ENCODE data around the gene NSUN4. TPM values are rescaled to one million over a fixed set of nuclear protein-coding genes. Genes with fewer than 3 reads are reported as not detected.

NSUN4 gene
- total and polyA plus RNA-seq, 2 donors = 15.9 to 16.7 TPM

GRCh38 chr1:46399307-46399706 is 58.7 kb downstream of the NSUN4 start:
- Histone ChIP-seq H3K4me1 (ENCODE audit: insufficient read depth) (no peaks in the 10 kb centered on the region), H3K36me3 (ENCODE audit: insufficient read depth) (no peaks in the 10 kb centered on the region), H3K27ac (ENCODE audit: low read depth) (no peak overlapping the region), H3K4me3 (ENCODE audit: low read depth, low read length) (no peak overlapping the region)
- 86% methylated on average over 9 of the region's 9 CpGs for WGBS
- DNase-seq (ENCODE audit: extremely low spot score) = no peak

- WGBS = 67% methylated on average over 4 of the region's 4 CpGs
- Histone ChIP-seq H3K4me3 (ENCODE audit: low read depth, low read length) (no peak overlapping the region), H3K36me3 (ENCODE audit: insufficient read depth) (no peaks in the 10 kb centered on the region), H3K4me1 (ENCODE audit: insufficient read depth) (no peaks in the 10 kb centered on the region), H3K27ac (ENCODE audit: low read depth) (no peak overlapping the region)
- DNase-seq (ENCODE audit: extremely low spot score) = no peak
Observed at GRCh38 chr1:46400421-46400820, 59.8 kb downstream of the NSUN4 start.

DNA sequence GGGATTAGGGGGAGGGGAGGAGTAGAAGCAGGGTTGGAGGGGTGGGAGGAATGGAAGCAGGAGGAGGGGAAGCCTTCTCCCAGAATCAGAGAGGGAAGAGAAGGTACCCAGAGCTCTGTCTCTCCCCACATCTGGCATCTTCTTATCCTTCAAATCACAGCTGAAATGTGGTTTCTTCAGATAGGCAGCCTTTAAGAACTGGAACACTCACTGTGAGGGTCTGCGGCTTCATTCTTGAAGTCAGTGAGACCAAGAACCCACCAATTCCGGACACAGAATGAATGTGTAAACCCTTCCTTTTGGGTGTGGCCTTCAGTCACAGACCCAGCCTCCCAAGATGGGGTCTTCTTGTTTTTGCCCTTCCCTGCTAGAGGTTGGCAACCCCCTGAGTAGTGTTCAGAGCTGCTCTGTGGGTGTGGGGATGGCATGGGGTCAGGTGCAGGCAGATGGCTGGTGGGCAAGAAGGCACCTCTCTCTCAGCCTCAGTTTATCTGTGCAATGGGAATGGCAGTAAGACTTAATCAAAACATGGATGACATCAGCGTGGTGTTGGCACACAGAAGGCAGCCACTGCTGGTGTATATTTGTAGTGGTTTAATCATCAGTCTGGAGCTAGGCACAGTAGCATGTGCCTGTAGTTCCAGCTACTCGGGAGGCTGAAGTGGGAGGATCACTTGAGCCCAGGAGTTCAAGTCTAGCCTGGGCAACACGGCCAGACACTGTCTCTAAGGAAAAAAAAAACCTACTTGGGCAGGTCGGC is 60.7 kb downstream of the NSUN4 start:
- WGBS = 66% methylated on average over 6 of the region's 6 CpGs
- no peak for DNase-seq (ENCODE audit: extremely low spot score)

GRCh38 chr1:46401964-46402626 is 61.5 kb downstream of the NSUN4 start:
- Histone ChIP-seq H3K4me1 (ENCODE audit: insufficient read depth) (no peaks in the 10 kb centered on the region), H3K36me3 (ENCODE audit: insufficient read depth) (no peaks in the 10 kb centered on the region), H3K27ac (ENCODE audit: low read depth) (no peak overlapping the region), H3K4me3 (ENCODE audit: low read depth, low read length) (no peak overlapping the region)
- 36% methylated on average over 10 of the region's 10 CpGs for WGBS
- DNase-seq (ENCODE audit: extremely low spot score) = peak; percentile 78

More for the DNA sequence above, 60.7 kb downstream of the NSUN4 start:
- Histone ChIP-seq H3K4me3 (ENCODE audit: low read depth, low read length) (no peak overlapping the region), H3K4me1 (ENCODE audit: insufficient read depth) (no peaks in the 10 kb centered on the region), H3K36me3 (ENCODE audit: insufficient read depth) (no peaks in the 10 kb centered on the region), H3K27ac (ENCODE audit: low read depth) (no peak overlapping the region)

GRCh38 chr1:46403916-46404315 is 63.3 kb downstream of the NSUN4 start:
- WGBS = 95% methylated on average over 5 of the region's 5 CpGs
- no peaks in the 10 kb centered on the region for H3K36me3 ChIP-seq (ENCODE audit: insufficient read depth)
- H3K27ac ChIP-seq (ENCODE audit: low read depth) = no peak overlapping the region
- H3K4me3 ChIP-seq (ENCODE audit: low read depth, low read length) = no peak overlapping the region
- no peak for DNase-seq (ENCODE audit: extremely low spot score)
- H3K4me1 ChIP-seq (ENCODE audit: insufficient read depth) = no peaks in the 10 kb centered on the region

DNA sequence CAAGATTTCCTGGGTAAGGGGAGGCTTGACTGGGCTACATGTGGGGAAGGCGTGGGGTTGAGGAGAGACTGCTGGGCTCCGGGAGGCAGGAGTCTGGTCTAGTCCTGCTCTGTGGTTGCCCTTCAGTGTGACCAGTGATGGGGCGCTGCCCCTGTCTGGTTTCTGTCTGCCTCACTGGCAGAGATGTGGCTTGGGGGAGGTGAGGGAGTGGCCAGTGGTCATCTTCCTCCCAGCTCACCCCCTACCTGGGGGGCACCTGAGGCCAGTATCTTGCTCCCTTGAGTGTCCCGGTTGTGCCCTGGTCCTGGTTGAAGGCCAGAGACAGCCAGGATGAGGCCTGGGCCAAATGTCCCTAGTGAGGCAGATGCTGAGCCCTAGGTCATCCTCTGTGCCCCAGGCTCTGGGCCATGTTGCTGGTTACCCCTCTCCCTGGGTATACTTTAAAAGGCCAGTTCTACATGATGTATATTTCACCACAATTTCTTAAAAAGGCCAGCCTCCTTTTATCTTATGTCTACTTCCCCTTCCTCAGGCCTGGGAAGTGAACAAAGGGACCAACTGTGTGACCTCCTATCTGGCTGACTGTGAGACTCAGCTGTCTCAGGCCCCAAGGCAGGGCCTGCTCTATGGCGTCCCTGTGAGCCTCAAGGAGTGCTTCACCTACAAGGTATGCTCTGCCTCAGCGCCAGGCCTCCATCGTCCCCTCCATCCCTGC is 64.0 kb downstream of the NSUN4 start:
- WGBS = 93% methylated on average over 7 of the region's 7 CpGs

DNA sequence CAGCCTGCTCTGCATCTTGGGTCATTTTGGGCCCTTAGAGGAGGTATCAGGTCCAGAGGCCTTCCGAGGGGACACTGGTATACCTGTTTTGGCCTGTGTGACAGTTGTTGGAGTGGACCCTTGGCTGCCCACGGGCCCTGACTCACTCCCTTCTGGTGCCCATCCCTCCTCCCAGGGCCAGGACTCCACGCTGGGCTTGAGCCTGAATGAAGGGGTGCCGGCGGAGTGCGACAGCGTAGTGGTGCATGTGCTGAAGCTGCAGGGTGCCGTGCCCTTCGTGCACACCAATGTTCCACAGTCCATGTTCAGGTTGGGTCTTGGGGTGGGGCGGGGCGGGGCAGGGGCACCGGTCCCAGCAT is 64.6 kb downstream of the NSUN4 start:
- H3K27ac ChIP-seq (ENCODE audit: low read depth) = no peak overlapping the region
- WGBS = 94% methylated on average over 12 of the region's 12 CpGs
- DNase-seq (ENCODE audit: extremely low spot score) = no peak

More for the DNA sequence above, 64.0 kb downstream of the NSUN4 start:
- H3K36me3 ChIP-seq (ENCODE audit: insufficient read depth) = no peaks in the 10 kb centered on the region
- no peaks in the 10 kb centered on the region for H3K4me1 ChIP-seq (ENCODE audit: insufficient read depth)
- no peak for DNase-seq (ENCODE audit: extremely low spot score)
- no peak overlapping the region for H3K27ac ChIP-seq (ENCODE audit: low read depth)
- no peak overlapping the region for H3K4me3 ChIP-seq (ENCODE audit: low read depth, low read length)

GRCh38 chr1:46405724-46406123 is 65.1 kb downstream of the NSUN4 start:
- H3K36me3 ChIP-seq (ENCODE audit: insufficient read depth) = no peaks in the 10 kb centered on the region
- no peaks in the 10 kb centered on the region for H3K4me1 ChIP-seq (ENCODE audit: insufficient read depth)
- DNase-seq (ENCODE audit: extremely low spot score) = no peak
- H3K27ac ChIP-seq (ENCODE audit: low read depth) = no peak overlapping the region
- H3K4me3 ChIP-seq (ENCODE audit: low read depth, low read length) = no peak overlapping the region
- 82% methylated on average over 17 of the region's 17 CpGs for WGBS

More for the DNA sequence above, 64.6 kb downstream of the NSUN4 start:
- Histone ChIP-seq H3K4me1 (ENCODE audit: insufficient read depth) (no peaks in the 10 kb centered on the region), H3K36me3 (ENCODE audit: insufficient read depth) (no peaks in the 10 kb centered on the region), H3K4me3 (ENCODE audit: low read depth, low read length) (no peak overlapping the region)

DNA sequence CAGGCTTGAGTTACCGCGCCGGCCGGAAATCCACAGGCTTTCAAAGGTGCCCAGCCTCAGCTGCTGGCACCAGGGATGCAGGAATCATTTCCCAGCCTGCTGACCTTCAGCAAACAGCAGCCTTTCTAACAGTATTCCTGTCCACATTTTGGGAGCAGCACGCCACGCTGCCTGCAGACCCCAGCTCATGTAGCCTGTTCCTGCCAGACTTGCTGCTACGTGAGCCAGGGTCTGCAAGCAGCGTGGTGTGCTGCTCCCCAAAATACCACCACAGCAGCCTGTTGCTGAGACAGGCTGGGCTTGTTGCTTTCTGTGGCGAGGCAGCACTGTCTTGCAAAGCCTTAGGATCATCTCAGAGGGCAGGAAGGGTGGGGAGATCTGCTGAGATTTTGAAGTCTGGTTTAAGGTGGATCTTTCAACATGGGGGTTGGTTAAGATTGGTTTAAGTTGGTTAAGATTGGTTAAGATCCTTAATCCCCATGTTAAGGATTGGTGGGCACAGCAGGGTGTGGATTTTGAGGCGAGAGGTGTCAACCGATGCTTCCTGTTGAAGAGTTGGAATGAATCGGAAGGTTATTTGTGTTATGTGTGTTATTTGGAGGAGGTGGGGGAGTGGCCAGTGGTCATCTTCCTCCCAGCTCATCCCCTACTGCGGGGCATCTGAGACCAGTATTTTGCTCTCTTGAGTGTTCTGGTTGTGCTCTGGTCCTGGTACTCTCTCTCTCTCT is 66.4 kb downstream of the NSUN4 start:
- Histone ChIP-seq H3K4me3 (ENCODE audit: low read depth, low read length) (no peak overlapping the region), H3K27ac (ENCODE audit: low read depth) (no peak overlapping the region), H3K4me1 (ENCODE audit: insufficient read depth) (no peaks in the 10 kb centered on the region), H3K36me3 (ENCODE audit: insufficient read depth) (no peaks in the 10 kb centered on the region)
- no peak for DNase-seq (ENCODE audit: extremely low spot score)
- 63% methylated on average over 13 of the region's 13 CpGs for WGBS

DNA sequence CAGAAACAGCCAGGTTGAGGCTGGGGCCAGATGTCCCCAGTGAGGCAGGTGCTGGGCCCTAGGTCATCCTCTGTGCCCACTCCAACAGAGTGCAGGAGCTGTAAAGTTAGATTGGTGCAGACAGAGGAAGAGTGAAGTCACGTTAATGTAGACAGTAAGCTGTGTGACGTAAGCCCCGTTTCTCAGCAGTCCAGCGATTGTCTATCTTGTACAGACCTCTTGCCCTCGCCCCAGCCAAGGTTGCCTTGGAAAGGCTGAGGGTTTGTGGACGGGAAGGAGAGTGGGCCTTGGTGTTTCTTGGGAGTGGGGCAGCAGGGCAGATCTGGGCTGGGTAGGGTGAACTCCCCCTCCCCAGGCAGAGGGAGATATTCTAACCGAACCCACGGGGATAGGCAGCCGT is 67.0 kb downstream of the NSUN4 start:
- no peaks in the 10 kb centered on the region for H3K36me3 ChIP-seq (ENCODE audit: insufficient read depth)
- WGBS = 94% methylated on average over 9 of the region's 9 CpGs

GRCh38 chr1:46408356-46409062 is 67.9 kb downstream of the NSUN4 start:
- Histone ChIP-seq H3K4me3 (ENCODE audit: low read depth, low read length) (no peak overlapping the region), H3K4me1 (ENCODE audit: insufficient read depth) (no peaks in the 10 kb centered on the region), H3K36me3 (ENCODE audit: insufficient read depth) (no peaks in the 10 kb centered on the region), H3K27ac (ENCODE audit: low read depth) (no peak overlapping the region)
- DNase-seq (ENCODE audit: extremely low spot score) = no peak
- 96% methylated on average over 12 of the region's 12 CpGs for WGBS

More for the DNA sequence above, 67.0 kb downstream of the NSUN4 start:
- Histone ChIP-seq H3K4me1 (ENCODE audit: insufficient read depth) (no peaks in the 10 kb centered on the region), H3K4me3 (ENCODE audit: low read depth, low read length) (no peak overlapping the region), H3K27ac (ENCODE audit: low read depth) (no peak overlapping the region)
- no peak for DNase-seq (ENCODE audit: extremely low spot score)

GRCh38 chr1:46409063-46409372 is 68.4 kb downstream of the NSUN4 start:
- WGBS = 94% methylated on average over 1 of the region's 1 CpG
- Histone ChIP-seq H3K27ac (ENCODE audit: low read depth) (no peak overlapping the region), H3K4me1 (ENCODE audit: insufficient read depth) (no peaks in the 10 kb centered on the region), H3K4me3 (ENCODE audit: low read depth, low read length) (no peak overlapping the region), H3K36me3 (ENCODE audit: insufficient read depth) (no peaks in the 10 kb centered on the region)
- DNase-seq (ENCODE audit: extremely low spot score) = no peak

All from urinary bladder (tissue), 4 donors.